MM.1S (cell line): ENCODE results near the gene ZNF30.

Experiments used
- DNase-seq: peaks from one replicate; pipeline ENCODE4 v3.0.0-alpha.2; 2015
- H2AFZ ChIP-seq: fragments of 300-600 bp; sonication (generic); 2 replicates; pipeline ENCODE4 v1.6.0; 2016; ENCODE audit warnings: antibody characterized with exemption, low read length
- H3F3A ChIP-seq: fragments of 300-600 bp; sonication (generic); 2 replicates; pipeline ENCODE4 v1.6.1; 2016; ENCODE audit warnings: mild to moderate bottlenecking, antibody characterized with exemption, low read length, moderate library complexity, mixed read lengths; ENCODE audit not compliant: insufficient read depth
- H3K27ac ChIP-seq: fragments of 300-600 bp; sonication (generic); 2 replicates; pipeline ENCODE4 v1.5.1; 2016; ENCODE audit warnings: mild to moderate bottlenecking, low read length
- H3K27me3 ChIP-seq: fragments of 300-600 bp; sonication (generic); replicated peaks from 2 replicates; pipeline ENCODE4 v1.6.0; 2016; ENCODE audit warnings: low read length; ENCODE audit not compliant: insufficient read depth
- H3K36me3 ChIP-seq: fragments of 300-600 bp; sonication (generic); replicated peaks from 2 replicates; pipeline ENCODE4 v1.6.1; 2016; ENCODE audit warnings: mild to moderate bottlenecking, low read length, mixed read lengths; ENCODE audit not compliant: insufficient read depth
- H3K4me1 ChIP-seq: fragments of 300-600 bp; sonication (generic); 2 replicates; pipeline ENCODE4 v1.6.1; 2016; ENCODE audit warnings: low read length, mixed read lengths
- H3K4me2 ChIP-seq: fragments of 300-600 bp; sonication (generic); 2 replicates; pipeline ENCODE4 v1.6.0; 2016; ENCODE audit warnings: low read depth, low read length
- H3K4me3 ChIP-seq: fragments of 300-600 bp; sonication (generic); 2 replicates; pipeline ENCODE4 v1.5.1; 2016; ENCODE audit warnings: low read length, mixed read lengths
- H3K79me2 ChIP-seq: fragments of 300-600 bp; sonication (generic); 2 replicates; pipeline ENCODE4 v1.6.1; 2016; ENCODE audit warnings: mixed run types, low read length, mixed read lengths
- H3K9ac ChIP-seq: fragments of 300-600 bp; sonication (generic); 2 replicates; pipeline ENCODE4 v1.6.1; 2016; ENCODE audit warnings: low read length, mixed read lengths
- H3K9me2 ChIP-seq: fragments of 300-600 bp; sonication (generic); replicated peaks from 2 replicates; pipeline ENCODE4 v1.6.1; 2016; ENCODE audit warnings: mild to moderate bottlenecking, low read length, mixed read lengths; ENCODE audit not compliant: insufficient read depth
- H3K9me3 ChIP-seq: fragments of 300-600 bp; sonication (generic); replicated peaks from 2 replicates; pipeline ENCODE4 v1.6.1; 2016; ENCODE audit warnings: mild to moderate bottlenecking, low read length, mixed read lengths; ENCODE audit not compliant: insufficient read depth
- H4K20me1 ChIP-seq: fragments of 300-600 bp; sonication (generic); 2 replicates; pipeline ENCODE4 v1.6.1; 2016; ENCODE audit warnings: mild to moderate bottlenecking, low read length, moderate library complexity, mixed read lengths; ENCODE audit not compliant: insufficient read depth
- EZH2 ChIP-seq: fragments of 300-600 bp; sonication (generic); optimal IDR thresholded peaks from 2 replicates; pipeline ENCODE3; 2017; ENCODE audit warnings: low read depth, mild to moderate bottlenecking, antibody characterized with exemption, low read length, mixed read lengths
- EZH2phosphoT487 ChIP-seq: fragments of 300-600 bp; sonication (generic); IDR thresholded peaks from 2 replicates; pipeline ENCODE4 v1.6.1; 2018; ENCODE audit warnings: antibody characterized with exemption, low read length
- TF ChIP-seq, protein P1 (sequence below): fragments of 300-600 bp; sonication (generic); IDR thresholded peaks from 2 replicates; pipeline ENCODE4 v1.5.1; 2016; ENCODE audit warnings: antibody characterized with exemption, low read length, mixed read lengths

Gene ZNF30

DNA sequence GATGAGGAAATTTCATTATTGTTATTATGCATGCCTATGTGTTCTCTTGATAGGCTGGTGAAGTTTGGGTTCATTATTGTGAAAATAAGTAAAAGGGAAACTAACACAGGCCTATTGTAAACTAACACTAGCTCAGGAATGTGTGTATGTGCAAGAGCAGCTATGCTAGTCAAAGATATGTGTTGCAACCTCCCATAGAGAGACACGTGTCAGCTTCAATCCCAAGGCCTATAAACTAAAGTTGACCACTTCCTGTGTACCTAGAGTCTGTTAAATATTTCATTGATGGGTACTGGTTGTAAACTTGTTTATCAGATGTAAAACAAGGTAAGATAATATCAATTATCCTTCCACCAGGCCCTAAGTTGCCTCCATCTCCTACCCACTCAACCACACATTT, 44.7 kb upstream of the ZNF30 start:
- no peak overlapping the region for H3K27ac ChIP-seq
- H3K4me1 ChIP-seq, result no peaks in the 10 kb centered on the region
- TF ChIP-seq EZH2phosphoT487 (no peak), EZH2 (no peak)
- TF ChIP-seq, protein P1, sequence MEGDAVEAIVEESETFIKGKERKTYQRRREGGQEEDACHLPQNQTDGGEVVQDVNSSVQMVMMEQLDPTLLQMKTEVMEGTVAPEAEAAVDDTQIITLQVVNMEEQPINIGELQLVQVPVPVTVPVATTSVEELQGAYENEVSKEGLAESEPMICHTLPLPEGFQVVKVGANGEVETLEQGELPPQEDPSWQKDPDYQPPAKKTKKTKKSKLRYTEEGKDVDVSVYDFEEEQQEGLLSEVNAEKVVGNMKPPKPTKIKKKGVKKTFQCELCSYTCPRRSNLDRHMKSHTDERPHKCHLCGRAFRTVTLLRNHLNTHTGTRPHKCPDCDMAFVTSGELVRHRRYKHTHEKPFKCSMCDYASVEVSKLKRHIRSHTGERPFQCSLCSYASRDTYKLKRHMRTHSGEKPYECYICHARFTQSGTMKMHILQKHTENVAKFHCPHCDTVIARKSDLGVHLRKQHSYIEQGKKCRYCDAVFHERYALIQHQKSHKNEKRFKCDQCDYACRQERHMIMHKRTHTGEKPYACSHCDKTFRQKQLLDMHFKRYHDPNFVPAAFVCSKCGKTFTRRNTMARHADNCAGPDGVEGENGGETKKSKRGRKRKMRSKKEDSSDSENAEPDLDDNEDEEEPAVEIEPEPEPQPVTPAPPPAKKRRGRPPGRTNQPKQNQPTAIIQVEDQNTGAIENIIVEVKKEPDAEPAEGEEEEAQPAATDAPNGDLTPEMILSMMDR, result no peak
- no peak overlapping the region for H3K4me3 ChIP-seq
- H3F3A ChIP-seq, result no peaks in the 10 kb centered on the region
- 0 out of 2 replicates have a peak, but pooled peaks cover 2% of the 10 kb centered on the region for H3K9me3 ChIP-seq
- H3K4me2 ChIP-seq, result no peak overlapping the region
- H3K36me3 ChIP-seq, result no peaks in the 10 kb centered on the region
- H3K79me2 ChIP-seq, result no peaks in the 10 kb centered on the region
- DNase-seq, result no peak
- no peak overlapping the region for H3K9ac ChIP-seq
- H2AFZ ChIP-seq, result no peak overlapping the region
- H3K27me3 ChIP-seq, result no peaks in the 10 kb centered on the region; the same call in 1 of the 2 replicates
- no peaks in the 10 kb centered on the region for H4K20me1 ChIP-seq
- no peaks in the 10 kb centered on the region for H3K9me2 ChIP-seq

DNA sequence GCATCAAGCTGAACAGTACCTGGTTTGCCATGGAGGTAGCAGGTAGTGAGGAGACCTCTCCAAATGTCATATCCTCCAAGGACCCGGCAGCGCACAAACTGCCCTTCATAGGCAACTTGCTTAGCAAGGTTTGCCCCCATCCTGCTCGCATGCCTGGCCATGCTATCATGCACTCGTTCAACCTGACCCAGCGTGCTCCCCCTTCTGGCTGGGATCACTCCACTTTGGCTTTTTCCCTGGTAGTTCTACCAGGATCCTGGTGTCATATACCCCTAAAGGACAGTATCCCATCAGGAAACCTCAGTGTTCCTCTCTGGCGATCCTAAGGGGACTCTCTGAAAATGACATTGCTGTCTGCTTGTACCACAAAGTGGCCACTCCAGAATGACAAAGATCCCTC, 38.6 kb upstream of the ZNF30 start:
- no peak overlapping the region for H3K27ac ChIP-seq

DNA sequence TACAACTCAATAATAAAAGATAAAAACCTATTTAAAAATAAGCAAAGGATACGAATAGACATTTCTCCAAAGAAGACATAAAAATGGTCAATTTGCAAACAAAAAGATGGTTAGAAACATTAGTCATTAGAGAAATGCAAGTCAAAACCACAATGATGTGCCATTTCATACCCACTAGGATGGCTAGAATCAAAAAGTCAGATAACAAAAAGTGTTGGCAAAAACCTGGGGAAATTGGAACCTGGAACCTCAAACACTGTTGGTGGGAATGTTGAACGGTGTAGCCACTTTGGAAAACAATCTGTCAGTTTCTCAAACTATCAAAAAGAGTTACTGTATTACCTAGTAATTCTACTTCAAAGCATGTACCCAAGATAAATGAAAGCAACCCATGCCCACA, 26.5 kb upstream of the ZNF30 start:
- H3K4me1 ChIP-seq, result no peaks in the 10 kb centered on the region
- H3K4me3 ChIP-seq, result no peak overlapping the region
- H3K27ac ChIP-seq, result no peak overlapping the region
- no peaks in the 10 kb centered on the region for H3F3A ChIP-seq
- DNase-seq, result no peak
- H4K20me1 ChIP-seq, result no peaks in the 10 kb centered on the region
- H3K27me3 ChIP-seq, result peaks cover 7% of the 10 kb centered on the region; the same call in 1 of the 2 replicates
- no peaks in the 10 kb centered on the region for H3K9me2 ChIP-seq
- TF ChIP-seq EZH2phosphoT487 (no peak), EZH2 (no peak)
- TF ChIP-seq, protein P1, result no peak
- no peaks in the 10 kb centered on the region for H3K9me3 ChIP-seq
- H3K9ac ChIP-seq, result no peak overlapping the region
- H3K79me2 ChIP-seq, result no peaks in the 10 kb centered on the region
- H3K36me3 ChIP-seq, result no peaks in the 10 kb centered on the region
- no peak overlapping the region for H2AFZ ChIP-seq
- no peak overlapping the region for H3K4me2 ChIP-seq

More for the DNA sequence above, 38.6 kb upstream of the ZNF30 start:
- no peak for DNase-seq
- H3K4me3 ChIP-seq, result no peak overlapping the region
- no peaks in the 10 kb centered on the region for H4K20me1 ChIP-seq
- H3K27me3 ChIP-seq, result no peaks in the 10 kb centered on the region; the same call in 1 of the 2 replicates
- H3K36me3 ChIP-seq, result no peaks in the 10 kb centered on the region
- no peaks in the 10 kb centered on the region for H3F3A ChIP-seq
- no peak overlapping the region for H3K9ac ChIP-seq
- no peaks in the 10 kb centered on the region for H3K9me2 ChIP-seq
- no peaks in the 10 kb centered on the region for H3K79me2 ChIP-seq
- H2AFZ ChIP-seq, result no peak overlapping the region
- TF ChIP-seq EZH2 (no peak), EZH2phosphoT487 (no peak)
- TF ChIP-seq, protein P1, result no peak
- H3K4me1 ChIP-seq, result no peaks in the 10 kb centered on the region
- H3K9me3 ChIP-seq, result 0 out of 2 replicates have a peak, but pooled peaks cover 2% of the 10 kb centered on the region
- H3K4me2 ChIP-seq, result no peak overlapping the region
